Measurements from ENCODE around the gene CMTR1.
"Not testable (repeated sequence)": the region's sequence is repeated elsewhere in the genome, so short reads cannot be mapped to it uniquely, and the experiment has no call there.

CMTR1 gene

DNA sequence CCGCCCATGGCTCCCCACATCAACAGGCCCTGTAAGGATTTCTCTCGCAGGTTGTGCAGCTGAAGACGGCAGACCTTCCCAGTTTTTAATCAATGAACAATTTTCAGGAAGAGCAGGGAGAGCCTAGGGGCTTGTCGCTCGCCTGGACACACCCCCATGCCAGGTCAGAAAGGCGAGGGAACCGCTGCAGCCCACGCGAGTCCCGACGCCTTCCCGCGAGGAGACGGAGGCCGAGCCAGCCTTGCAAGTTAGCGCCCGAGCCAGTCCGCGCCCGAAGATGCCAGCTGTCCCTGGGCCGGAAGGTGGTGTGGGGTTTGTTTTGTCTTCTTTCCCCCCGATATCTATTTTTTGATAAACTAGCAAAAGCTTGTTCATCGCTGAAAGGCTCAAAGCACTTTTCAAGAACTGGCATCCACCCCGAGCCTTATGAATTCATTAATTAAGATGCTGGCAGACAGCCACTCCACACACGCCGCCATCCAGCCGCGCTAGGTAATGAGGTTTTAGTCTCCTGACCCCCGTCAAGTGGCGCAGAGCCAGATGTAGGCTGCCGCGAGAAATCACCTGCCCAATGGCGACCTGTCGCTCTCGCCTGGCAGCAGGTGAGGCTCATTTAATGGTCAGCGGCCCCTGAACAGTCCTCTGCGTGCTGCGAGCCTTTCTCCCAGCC, 60.1 kb downstream of the CMTR1 start:
- no peak for DNase-seq (ENCODE audit: low read depth)

DNA sequence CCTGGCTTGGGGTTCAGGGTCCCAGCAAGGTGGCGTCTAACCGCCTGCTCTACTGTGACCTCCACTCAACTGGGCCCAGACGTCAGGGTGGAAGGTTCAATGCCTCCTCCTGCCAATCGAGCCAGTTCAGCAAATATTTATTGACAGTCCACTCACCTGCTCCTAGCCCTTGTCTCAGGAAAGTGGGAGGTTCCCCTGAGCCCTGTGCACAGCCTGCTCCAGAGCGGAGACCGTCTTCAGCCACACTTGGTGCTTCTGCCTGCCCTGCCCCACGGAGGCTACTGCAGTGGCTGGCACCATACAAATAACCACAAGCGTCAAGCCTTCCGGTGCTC, 60.6 kb downstream of the CMTR1 start:
- DNase-seq (ENCODE audit: low read depth) = no peak

DNA sequence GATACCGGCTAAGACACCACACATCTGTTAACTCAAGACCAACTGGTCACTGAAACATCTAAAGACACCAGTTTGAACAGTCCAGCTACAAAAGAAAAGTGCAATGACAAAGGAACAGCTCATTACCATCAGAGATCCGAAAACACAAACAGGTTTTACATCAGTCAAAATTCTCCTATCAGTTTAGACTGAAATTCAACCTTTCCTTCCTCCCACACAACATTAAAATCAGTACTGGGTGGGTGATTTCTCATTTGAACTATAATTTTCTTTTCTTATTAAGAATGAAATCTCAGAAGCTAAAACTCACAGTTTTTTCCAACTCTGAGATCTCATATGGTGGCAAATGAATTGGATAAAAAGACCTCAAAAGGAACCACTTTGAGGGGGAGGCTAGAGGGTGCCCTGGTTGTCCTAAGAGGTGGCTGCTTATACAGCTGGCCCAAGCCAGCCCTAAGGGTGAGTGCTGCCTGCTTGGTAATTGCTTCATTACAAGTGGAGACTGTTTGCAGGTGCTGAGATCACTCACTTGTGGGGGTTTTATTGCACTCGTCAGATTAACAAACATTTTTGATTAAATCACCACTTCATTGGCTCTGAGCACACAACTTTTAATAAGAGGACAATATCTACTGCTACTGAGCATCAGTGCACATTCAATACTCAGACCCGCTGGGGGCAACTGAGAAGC, 62.4 kb downstream of the CMTR1 start:
- no peak for DNase-seq (ENCODE audit: low read depth)

DNA sequence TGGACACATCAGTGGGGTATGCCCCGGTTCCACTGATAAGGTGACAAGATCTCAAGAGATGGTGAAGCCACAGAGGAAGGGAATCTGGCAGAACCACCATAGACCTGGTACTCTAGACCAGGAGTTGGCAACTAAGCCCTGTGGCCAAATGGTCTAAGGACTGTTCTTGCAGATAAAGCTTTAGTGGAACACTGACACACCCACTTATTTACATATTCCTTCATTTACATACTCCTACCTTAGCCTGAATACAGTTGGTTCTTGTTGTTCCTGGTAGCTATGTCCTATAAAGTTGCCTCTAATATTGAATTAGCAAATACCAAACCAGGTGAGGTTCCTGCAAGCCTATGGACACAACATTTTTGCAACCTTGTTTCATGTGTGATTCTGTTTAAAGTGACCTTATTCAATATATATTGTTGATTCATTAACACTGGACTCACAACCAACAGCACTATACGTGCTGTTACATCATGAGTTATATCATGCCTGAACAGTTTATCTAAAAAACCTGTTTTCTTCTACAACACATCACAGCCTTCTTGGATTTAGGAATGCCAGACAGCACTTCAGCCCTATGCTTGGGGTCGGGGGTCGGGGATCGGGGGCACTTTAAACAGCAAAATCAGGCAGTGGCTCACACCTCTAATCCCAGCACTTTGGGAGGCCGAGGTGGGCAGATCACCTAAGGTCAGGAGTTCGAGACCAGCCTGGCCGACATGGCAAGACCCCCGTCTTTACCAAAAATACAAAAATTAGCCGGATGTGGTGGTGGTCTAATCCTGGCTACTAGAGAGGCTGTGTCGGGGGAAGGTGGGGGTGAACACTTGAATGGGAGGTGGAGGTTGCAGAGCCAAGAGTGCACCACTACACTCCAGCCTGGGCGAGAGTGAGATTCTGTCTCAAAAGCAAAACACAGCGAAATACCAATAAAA, 64.2 kb downstream of the CMTR1 start:
- DNase-seq (ENCODE audit: low read depth) = no peak

DNA sequence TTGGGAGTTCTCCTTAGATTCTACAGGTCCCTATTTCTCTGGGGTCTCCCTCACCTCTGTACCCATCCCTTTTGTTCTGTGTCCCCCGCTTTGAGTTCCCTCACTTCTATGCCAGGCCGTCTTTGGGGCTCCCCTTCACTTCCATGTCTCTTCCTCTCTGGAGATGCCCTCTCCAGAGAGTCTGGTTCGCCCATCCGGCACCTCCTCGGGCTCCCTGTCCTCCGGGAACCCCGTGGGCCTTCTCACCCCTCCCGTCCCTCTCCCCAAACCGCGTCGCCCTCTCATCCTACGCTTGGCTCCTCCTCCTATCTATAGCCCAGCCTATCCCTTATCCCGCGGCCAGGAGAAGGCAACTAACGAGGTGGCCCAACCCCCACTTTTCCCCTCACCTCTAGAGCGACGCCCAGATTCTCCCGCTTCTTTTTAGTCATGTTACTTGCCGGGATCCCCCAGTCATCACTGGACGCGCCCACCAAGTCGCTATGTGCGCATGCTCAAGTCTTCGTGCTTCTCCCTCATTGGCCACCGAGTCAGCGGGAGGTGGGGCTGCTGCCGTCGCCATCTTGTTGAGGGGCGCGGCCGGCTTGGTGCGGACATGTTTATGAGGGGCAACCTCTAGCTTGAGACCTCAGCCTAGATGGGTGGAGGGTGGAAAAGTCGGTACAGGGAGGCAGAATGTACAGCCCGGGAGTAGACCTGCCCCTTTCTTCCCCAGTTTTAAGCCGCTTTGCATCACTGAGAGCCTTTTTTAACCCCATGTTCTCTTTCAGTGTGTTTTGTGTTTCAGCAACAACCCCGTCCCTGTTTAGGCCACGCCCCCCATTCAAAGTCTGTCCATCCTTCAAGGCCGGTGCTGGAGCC, 66.6 kb downstream of the CMTR1 start, which contains the start of gene CCDC167:
TSS of gene CCDC167 (minus strand) at position 461 of the 861 bp plus-strand sequence. CDS start at position 431, 30 bp downstream.
- peak; percentile 100 for DNase-seq (ENCODE audit: low read depth)

DNA sequence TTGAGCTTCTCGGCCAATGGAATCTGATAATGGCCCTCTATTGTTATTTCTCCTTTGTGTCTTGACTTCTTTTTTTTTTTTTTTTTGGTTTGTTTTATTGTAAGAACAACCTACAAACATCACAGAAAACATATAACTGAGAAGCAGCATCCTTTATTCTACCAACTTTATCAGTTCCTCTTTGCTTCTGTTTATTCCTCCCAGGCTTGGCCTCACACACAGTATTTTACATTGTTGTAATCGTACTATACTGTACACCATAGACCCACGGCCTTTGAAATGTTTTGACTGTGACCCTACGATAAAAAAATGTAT, 67.2 kb downstream of the CMTR1 start:
- no peak for DNase-seq (ENCODE audit: low read depth)

DNA sequence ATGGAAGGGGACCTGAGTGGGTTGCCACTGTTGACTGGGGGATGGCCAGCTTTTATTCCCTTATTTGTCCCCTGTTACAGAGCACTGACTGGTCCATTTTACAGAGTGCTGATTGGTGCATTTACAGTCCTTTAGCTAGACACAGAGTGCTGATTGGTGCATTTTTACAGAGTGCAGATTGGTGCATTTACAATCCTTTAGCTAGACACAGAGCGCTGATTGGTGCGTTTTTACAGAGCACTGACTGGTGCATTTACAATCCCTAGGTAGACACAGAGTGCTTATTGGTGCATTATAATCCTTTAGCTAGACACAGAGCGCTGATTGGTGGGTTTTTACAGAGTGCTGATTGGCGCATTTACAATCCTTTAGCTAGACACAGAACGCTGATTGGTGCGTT, 67.9 kb downstream of the CMTR1 start:
- DNase-seq (ENCODE audit: low read depth) = not testable (repeated sequence)

DNA sequence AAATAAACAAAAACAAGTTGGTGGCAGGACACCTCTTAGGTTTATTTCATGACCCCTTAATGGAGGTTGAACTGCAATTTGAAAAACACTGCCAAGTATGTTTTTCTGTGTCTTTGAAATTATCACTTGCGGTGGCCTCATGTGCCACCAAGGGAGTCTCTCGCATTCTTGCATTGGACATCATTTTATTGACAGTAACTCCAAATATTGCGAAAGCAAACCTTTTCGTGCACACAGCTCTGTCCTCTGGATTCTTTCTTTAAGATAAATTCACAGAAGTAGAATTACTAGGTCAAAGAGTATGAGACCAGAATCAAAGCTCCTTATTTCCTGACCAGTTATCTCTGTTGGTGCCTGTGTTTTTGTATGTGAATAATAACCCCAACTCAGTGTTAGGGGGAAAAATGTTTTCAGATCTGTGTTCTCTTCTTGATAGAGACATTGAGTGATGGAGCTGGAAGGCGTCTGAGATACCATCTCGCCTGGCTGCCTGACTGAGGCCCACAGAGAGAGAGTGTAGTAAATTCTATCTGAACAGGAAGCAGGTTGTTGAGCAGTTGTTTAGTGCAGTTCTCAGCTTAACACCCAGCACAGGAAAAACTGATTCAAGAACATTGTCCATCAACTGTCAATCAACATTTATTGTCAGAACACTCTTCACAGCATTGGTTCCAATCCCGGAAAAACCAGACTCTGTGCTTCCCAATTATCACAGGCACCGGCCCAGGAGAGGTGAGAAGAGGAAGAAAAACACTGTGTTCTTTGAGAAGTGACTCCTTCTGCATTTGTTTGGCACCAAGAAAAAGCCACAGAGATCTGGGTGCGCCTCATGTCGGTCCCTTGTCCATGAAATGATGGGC, 68.8 kb downstream of the CMTR1 start:
- DNase-seq (ENCODE audit: low read depth) = no peak

DNA sequence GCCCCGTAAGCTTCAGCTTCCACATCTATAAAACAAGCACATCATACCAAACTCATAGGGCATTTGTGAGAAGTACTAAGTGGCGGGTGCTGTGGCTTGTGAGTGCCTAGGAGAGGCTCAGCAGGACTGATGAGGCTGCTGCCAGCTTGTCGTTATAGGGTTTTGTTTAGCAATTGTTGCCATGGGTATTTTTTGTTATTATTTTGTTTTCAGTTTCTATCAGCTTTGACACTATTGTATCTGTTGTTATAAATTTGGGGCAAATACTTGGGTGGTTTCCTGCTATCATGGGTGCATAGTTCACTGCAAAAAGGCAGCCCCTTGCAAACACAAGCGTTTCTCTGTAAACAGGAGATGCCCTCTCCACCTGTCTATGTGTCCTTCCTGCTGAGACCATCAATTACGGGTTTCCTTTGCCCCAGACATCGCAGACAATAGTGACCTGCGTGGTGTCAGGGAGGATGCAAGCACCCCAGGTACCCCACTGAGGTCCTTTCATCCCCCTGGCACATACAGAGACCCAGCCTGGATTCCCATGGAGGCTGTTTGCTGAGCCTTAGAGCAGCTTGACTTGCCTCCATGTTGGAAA, 69.8 kb downstream of the CMTR1 start:
- no peak for DNase-seq (ENCODE audit: low read depth)

DNA sequence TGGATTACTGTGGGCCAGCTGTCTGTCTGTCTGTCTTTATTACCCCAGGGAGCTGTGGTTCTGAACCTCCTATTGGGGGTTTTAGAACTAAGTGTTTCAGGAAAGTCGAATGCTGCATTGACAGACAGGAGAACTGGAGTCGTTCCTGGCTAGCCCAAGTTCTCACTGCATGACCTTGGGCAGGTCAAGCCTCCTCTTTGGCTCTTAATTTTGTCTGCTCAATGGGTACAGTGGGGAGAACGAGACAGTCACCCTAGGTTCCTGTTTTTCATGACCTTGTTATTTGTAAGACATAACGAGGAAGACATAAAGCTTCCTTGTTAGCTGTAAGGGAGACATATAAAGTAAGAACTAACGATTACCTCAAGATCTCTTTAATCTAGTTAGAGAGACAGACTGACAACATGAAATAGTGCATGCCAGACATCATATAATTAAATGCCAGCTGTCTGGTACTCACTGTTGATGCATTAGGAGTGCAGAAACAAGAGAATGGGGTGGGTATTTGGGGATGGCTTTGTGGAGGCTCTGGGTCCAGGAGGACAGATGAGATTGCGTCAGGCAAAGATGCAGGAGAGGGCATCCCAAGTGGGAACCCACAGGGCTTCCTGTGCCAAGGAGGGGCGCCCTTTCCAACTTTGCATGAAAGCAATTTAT, 70.4 kb downstream of the CMTR1 start:
- no peak for DNase-seq (ENCODE audit: low read depth)

DNA sequence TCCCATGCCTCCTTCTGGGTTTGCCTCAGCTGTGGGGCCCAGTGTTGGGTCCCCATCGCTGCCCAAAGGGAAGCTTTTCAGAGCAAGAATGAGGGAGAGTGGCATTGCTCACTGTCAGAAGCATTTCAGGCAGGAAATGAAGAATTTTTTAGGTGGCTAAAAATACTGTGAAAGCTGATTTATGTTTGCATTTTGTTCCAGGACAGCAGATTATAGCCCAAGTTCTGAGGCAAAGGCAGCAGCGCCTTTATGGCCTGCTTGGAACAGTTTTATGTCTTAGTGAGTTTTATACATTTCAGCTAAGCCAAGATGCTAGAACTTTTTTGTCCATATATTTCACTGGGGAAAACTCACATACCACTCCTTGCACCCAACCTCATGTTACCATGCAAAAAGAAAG, 71.0 kb downstream of the CMTR1 start:
- DNase-seq (ENCODE audit: low read depth) = no peak

DNA sequence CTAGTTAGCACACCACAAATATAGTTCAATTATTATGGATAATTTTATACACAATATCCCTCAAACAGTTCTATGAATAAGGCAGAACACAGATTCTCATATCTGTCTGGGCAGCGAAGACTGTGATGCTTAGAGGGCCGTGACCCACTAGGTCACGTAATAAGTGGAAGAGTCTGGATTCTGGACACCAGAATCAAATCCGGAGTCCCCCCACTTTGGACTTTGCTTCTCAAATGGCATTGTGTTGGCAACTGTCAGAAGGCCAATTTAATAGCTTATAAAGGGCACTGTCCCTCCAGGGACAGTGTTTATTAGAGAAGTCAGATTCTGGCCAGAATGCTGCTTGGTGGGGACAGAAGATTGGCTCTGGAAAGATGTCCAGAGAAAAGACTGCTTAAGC, 73.5 kb downstream of the CMTR1 start:
- DNase-seq (ENCODE audit: low read depth) = no peak

DNA sequence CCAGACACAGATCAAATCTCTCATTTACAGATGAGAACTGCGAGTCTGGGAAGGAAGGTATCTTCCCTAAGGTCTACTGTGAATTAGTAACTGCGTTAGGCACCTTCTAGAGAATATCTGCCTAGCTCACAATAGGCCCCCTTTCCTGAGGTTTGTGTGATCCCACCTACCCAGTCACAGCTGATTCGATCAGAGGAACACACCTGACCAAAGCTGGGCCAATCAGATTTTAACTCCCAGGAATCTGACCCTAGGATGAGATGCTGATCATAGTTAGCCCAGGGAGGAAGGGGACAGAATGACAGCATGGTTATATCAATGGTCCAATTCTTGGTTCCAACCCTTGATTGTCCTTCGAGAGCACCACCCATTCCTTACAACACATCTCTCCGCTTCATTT, 74.1 kb downstream of the CMTR1 start:
- no peak for DNase-seq (ENCODE audit: low read depth)

DNA sequence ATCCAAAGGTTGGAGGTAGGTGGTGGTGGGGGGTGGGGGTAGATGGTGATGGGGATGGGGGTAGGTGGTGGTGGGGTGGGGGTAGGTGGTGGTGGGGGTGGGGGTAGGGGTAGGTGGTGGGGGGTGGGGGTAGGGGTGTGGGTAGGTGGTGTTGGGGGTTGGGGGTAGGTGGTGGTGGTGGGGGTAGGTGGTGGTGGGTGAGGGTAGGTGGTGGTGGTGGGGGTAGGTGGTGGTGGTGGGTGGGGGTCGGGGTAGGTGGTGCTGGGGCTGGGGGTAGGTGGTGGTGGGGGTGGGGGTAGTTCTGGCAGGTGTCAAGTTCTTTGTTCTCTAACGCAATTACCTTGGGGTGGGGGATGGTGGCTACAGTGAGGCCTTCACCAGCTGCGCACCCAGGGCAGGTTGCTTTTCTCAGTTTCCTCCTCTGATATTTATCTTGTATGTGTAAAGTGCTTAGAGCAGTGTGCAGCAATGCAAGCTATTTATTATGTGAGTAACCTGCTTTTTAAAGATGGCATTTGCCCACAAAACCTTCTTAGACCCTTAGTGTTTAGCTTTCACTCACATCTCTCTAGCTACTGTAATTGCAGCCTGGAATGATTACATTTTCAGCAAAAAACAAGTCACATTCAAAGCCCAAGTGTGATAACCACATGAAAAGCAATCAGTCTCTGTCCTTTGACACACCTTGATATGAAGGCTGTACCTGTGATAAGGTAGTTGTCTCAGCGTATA, 74.8 kb downstream of the CMTR1 start:
- DNase-seq (ENCODE audit: low read depth) = no peak

DNA sequence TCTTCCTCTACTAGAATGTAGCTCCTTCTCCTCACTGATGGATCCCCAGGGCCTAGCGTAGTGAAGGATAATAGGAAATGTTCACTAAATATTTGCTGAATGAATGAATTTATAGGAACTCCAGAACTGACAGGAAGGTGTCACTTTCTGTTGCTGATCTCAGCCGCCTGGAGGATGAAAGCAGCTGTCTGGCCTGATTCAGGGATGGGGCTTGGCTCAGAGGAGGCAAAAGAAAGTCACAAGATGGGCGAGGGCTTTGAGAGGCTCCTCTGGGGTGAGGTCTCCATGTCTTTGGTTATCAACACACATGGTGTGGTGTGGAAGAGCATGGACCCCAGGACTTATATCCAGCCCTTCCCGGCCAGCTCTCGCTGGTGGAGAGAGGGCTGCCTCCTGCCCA, 78.2 kb downstream of the CMTR1 start:
- no peak for DNase-seq (ENCODE audit: low read depth)

DNA sequence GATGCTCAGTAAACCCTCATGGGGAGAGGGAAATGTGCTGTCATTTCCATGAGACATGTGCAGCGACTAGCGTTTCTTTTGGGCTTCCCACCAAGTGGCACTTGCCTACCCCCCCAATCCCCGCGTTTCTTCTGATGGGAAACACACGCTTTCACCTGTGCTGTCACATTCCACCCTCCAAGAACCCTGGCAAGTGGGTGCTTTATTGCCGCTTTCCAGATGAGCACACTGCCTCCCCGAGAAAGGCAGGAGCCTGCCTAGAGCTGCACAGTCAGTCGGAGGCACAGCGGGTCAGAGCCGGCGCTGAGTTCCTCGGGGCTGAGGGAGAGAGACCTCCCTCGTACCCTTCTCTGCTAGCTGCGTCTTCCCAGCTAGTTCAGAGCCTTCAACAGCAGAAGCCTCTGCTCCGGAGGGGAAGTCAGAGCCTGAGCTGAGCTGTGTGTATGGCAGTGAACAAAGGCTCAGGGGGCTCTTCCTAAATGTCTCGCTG, 78.9 kb downstream of the CMTR1 start:
- DNase-seq (ENCODE audit: low read depth) = no peak

DNA sequence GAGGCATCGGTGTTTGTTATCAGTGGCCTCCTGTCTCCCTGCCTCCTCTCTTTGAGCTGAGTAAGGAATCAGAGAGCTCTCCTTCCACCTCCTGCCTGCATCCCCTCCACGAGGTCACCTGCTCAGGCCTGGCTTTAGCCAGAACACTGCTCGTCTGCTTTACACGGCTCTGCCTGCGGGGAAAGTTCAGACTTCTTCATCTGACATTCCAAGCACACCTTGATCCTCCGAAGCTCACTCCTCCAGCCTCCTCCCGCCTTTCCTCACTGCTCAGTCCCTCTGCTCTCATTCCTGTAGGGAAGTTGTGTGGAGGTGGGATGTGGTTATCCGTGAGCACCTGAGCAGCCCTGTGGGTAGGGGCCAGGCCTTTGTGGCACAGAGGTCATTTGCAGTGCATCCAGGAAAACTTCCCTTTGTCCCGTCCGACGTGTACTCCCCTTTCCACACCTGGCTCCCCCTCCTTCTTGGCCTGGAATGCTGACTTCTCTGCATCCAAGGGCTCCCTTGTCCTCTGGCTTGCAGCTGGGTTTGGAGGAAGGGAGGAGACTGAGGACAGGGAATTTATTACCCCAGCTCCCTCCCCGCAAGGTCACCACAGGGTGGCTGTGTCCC, 79.5 kb downstream of the CMTR1 start:
- no peak for DNase-seq (ENCODE audit: low read depth)

DNA sequence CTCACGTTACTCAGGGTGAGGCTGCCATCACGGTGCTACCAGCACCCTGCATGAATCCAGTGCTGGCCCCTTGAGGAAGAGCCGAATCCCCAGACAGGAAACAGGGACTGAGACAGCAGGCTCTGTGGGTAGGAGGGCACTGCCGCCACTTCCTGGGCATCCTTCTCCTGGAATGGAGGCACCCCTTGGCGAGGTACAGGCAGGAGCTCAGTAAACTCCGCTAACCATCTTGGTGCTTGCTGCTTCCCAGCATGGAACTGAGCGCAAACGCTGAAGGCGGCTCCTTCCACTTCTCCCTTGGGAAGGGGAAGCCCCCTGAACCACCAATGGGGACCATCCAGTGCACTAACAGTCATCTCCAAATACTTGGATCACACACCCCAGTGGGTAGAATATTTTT, 80.1 kb downstream of the CMTR1 start:
- DNase-seq (ENCODE audit: low read depth) = no peak

DNA sequence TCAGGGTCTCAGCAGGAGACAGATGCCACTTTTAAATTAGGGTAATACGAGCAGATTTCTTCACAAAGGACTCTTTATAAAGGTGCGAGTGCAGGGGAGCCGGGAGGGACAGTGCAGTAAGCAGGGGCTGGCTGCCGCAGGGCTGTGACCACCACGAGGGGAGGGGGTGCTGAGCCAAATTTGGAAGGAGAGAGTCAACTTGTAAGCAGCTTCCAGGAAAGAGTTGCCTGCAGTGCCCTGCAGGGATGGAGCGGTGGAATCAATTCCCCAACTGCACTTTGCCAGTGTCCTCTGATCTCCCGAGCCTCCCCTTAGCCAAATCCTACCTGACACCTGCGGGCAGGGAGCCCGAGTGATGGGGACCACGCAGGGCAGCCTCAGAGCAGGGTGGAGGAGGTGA, 80.6 kb downstream of the CMTR1 start:
- DNase-seq (ENCODE audit: low read depth) = no peak
